ENCODE measurements around the gene CXCR1.
"Not testable (repeated sequence)": the region's sequence is repeated elsewhere in the genome, so short reads cannot be mapped to it uniquely, and the experiment has no call there.

The CXCR1 gene

DNA sequence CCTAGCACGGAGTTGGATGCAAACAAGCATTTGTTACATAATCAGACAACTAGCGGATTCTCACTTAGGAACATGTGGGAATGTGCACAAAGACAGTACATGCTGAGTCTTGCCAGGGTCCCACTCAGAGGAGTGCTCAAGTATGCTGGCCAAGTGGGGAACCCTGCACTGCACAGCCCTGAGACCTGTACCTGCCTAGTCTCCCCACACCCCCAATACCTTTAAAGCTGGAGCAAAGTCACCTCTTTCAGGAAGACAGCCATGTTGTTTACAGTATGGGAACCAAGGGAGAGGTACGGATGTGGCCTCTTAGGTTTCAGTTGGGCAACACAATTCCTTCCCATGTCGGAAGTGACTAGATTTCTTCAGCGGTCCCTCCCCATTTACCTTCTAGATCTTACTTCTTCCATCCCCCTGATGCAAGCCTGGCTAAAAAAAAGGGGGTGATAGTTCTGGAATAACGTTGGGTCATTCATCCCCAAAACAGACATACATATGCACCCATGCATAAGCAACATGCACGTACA is 10.7 kb downstream of the CXCR1 start:
- no peak for DNase-seq

DNA sequence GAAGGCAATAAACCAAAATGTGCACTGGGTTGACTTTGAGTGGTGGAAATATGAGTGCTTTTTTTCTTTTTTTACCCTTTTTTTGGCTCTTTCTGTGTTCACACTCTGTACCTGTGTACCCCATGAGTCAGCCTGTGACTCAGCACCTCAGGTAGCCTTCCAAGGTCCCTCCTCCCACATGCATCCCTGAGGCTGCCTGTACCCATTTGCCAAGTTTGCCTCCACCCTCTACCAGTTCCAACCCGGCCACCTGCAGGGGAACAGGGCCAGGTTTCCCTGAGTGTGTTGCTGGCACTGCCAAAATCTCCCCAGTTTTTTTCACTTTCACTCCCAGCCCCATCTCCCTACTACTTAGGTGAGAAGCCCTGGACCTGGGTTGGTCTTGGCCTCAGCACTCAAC is 14.0 kb downstream of the CXCR1 start:
- DNase-seq: no peak

DNA sequence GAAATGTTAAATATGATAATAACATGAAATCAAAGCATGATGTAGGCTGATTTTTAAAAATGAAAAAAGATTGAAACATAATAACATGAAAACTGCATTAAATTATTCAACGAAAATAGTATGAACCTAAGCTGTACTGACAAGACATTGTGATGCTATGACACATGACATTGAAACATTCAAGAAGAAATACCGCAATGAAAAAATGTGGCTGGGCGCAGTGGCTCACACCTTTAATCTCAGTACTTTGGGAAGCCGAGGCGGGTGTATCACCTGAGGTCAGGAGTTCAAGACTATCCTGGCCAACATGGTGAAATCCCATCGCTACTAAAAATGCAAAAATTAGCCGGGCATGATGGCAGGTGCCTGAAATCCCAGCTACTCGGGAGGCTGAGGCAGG is 14.6 kb downstream of the CXCR1 start:
- no peak for DNase-seq

DNA sequence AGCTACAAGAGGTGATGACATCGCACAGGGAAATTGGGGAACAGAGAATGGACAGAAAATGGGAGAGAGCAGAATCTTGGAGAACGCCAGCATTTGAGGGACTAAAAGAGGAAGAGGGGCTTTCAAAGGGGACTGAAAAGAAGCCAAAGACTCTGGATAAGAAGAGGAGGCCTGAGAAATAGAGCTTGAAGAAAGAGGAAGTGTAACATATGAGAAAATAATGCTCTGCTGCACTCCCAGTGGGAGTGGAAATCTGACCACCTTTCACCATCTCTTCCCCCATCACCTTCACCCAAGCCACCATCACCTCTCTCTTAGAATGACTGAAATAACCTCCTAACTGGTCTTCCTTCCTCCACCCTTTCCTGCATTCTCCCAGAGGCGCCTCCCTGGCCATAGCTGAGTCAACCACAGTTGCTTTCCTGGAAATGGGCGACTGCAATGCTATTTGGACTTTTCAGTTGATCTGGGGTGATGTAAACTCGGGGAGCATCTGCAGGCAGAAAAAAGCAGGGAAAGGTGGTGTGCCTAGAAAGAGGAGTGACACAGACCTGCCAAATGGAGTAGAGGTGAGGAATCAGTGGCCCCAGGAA is 16.8 kb downstream of the CXCR1 start:
- no peak for DNase-seq

DNA sequence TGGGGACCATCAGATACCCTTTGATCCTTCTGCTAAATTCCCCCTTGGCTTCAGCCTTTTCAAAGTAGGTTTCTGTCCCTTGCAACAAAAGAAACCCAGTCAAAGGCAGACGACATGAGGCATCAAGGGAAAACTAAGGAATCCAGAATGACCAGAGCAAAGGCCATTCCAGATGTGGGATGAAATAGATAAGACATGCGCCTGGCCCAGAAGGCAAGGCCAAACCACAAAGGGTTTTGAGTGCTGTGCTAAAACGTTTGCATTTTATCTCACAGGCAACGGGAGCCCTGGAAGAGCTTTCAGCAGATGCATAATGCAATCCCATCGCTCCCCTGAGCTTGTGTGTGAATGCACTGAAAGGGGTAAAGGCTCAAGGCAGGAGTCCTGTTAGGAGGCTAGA is 17.7 kb downstream of the CXCR1 start:
- no peak for DNase-seq

DNA sequence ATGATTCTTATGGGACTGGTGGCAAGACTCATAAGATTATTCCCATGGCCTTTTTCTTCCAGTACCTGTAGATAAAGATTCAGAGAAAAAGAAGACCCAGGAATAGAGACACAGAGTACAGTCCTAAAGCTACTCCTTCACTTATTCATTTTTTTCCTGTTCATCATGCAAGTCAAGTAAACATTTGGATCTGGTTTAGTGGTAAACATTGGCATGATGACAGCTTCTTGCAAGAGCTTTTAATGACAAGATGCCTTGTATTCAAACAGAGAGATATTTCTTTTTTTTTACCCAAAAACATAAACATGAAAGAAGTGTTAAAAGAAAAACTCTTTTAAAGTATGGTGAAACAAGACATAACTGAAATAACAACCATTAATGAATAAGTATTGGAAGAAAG is 20.7 kb downstream of the CXCR1 start:
- no peak for DNase-seq

DNA sequence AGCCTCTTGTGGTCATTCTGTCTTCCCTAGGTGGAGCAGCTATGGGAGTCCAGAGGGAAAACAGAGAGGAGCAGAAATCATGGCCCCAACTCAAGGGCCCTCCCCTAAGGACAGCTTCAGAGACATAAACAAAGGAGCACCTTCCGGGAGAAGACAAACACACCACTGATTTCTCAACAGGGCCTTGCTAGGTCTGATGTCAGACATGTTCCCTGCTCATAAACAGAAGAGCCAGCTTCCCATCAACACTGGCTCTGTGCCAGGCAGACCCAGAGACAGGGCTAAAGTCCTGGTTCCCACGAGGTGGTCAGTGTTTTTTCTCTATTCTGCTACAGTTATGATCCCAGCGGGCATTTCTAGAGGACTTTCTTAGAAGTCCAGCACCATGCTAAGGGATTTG is 21.6 kb downstream of the CXCR1 start:
- DNase-seq: no peak

DNA sequence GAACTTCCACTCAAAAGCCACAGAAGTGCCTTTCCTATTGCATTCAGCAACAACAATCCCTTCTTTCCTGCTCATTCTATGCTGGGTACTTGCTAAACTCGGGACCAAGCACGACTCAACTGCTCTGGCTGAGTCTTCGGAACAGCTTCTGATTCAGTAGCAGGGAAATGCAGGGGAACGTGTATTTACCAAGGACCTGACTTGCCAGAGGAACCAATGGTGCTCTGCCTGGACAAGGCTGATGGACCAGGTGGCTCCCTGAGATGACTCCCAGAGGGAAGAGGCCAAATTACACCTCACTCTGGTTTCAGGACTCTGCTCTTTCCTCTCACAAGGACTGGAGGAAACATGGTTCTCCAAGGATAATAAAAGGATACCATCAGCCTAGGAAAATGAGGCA is 28.7 kb downstream of the CXCR1 start:
- DNase-seq: no peak

DNA sequence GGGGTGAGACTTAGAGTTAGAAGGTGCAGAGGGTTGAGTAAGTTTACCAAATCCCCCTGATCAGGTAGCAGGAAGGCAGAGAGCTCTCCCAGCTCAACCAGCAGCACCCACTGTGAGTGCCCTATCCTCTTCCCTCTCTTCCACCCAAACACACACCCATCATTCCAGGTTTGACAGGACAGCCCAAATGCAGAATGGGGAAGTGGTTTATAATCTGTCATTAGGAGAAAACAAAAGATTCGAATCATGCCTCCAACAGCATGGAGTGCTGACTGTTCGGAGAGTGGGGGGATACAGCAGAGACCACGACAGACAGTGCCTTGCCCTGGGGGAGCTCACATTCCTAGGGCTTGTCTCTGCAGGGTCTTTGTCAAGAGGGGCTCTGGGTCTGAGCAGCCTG is 29.2 kb downstream of the CXCR1 start:
- no peak for DNase-seq

DNA sequence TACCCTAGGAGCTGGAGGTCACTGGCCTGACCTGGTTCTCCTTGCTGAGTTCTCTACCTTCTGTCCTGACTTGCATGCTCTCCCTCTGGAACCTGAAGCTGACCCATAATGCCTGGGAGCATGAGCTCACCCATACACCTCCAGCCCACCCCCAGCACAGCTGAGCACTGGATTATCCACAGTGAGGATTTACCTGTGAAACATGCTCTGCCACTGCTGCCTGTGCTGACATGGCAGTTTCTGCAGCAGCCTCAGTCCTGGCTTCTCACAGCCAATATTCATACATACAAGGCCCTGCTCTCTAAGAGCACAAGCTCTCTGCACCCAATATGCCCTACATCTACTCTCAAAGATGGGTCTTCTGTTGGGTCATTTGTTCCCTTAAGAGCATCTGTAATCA is 35.9 kb downstream of the CXCR1 start:
- no peak for DNase-seq

DNA sequence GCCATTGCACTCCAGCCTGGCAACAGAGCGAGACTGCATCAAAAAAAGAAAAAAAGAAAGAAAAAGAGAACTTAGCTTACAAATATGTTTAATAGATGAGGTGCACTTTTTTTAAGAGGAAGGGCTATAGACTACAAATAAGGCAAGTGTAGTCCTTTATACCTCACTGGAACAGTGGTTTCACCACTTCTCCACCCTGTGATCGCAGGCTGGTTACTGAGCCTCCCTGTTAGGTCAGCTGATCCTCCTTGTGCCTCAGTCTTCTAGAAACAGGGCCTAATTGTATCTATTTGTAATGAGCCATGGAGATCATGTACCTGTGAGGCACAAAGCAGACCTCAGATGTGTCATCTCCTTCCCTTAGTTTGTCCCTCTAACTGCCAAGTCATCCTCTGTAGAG is 36.4 kb downstream of the CXCR1 start:
- no peak for DNase-seq

DNA sequence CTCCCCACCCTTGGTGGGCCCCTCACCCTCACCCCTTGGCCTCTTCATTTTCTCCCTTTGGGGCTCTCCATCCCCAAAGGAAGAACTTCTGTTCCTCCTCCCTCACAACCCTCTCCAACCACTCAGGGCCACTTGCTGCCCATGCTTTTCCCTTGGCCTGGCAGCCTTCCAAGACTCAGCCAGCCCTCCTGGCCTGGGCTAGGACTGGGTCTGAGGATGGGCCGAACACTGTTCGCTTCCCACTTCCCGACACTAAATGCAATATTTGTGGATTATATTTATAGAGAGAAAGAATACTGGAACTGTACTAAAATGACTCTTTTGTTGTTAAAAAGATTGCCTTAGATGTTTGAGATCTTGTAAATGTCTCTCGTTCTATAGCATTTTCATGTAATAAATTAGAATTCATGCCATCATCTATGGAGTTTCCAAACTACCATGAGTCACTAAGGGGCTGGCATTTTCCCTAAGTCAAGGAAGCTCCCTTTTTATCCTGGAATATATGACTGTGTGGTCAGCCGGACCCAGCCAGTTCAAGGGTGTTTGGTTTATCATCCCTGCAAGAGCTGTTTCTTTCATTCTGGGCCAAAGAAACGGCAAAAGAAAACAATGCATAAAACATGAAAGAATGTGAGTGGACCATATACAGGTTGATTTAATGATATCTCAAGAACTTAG is 37.2 kb downstream of the CXCR1 start:
- DNase-seq: no peak

DNA sequence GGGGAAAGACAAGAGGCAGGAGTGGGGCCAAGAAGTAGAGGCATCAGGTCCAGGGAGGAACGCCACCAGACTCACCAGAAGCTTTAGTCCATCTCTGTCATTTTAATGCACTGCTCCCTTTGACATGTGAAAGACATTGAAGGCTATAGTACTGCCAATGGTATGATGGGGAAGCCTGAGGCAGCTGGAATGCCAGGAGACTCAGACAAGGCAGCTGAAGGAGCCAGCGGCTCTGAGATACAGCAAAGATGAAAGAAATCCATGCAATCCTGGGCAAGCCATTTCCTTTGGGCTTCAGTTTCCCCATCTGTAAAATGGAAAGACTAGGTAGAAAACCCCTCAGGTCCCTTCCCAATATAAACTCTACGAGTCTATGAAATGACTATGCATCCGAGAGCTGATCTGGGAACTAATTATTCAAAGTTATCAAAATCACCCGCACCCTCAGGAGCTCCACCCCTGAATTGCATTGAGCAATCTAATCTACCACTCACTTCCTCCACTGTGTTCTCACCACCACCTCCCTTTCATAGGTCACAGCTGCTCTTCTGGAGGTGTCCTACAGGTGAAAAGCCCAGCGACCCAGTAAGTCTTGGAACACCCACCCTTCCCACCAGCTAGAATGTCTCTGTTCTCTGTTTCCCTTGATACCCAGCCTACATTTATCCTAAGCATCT is 37.8 kb downstream of the CXCR1 start:
- no peak for DNase-seq

DNA sequence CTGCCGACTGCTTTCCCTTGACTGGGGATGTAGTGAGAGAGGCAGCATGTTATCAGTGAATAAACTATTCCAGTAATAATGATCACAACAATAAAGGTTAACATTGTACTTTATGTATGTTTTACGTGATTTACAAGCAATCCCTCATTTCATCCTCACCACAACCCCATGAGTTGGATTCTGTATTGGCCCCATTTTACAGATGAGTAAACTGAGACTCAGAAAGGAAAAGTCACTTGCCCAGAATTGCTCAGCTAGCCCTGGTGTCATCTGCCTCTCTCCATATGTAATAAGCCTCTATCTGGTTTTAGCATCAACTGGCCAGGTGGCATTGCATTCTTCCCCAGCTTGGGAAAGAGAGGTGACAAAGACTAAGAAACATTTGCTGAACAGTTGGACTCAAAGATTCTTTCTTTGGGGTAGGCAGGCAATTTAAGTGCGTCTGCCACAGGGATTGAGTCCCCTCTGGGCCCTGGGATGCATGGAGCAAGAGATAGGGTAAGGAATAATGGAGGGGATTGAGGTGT is 38.8 kb downstream of the CXCR1 start:
- no peak for DNase-seq

DNA sequence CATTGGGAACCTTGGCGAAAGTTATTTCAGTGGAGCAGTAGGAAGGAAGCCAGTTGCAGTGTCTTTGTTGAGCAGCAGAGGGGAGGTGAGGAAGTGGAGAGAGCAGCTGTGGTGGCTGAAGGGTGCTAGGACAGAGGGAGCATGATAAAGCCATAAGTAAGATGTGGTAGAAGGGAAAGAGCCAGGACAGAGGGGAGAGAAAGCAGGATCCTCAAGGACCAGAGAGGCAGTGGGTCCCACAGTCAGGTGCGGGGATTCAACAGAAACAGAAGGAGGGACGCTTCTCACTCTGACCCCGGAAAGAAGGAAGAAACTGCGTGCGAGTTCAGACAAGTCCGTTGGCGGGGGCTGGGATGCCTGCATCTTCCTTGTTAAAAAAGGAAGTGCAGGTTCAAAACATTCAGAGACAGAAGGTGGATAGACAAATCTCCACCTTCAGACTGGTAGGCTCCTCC is 41.1 kb downstream of the CXCR1 start, which contains the start of gene CXCR2:
Gene CXCR2 (plus strand): TSS at position 403 of the 455 bp plus-strand sequence. CDS start 8,774 bp downstream, outside the sequence.
- DNase-seq: no peak

DNA sequence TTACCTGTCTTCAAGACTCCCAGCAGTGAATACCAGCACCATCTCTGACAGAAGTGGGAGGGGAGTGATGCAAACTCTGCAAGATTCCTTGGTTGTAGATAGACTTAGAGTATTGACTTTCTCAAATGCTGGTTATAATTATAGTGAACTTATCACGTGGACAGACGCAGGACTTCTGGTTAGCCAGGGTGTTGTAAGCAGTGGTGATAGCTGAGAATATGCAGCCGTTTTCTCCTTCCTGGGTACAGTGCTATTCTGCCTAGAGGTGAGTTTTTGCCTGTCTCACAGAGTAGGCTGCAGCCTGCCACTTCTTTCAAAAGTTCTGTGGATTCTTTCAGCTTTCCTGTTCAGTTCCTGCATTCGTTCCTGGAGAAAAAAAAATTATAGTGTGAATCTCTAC is 41.7 kb downstream of the CXCR1 start:
- DNase-seq: no peak

DNA sequence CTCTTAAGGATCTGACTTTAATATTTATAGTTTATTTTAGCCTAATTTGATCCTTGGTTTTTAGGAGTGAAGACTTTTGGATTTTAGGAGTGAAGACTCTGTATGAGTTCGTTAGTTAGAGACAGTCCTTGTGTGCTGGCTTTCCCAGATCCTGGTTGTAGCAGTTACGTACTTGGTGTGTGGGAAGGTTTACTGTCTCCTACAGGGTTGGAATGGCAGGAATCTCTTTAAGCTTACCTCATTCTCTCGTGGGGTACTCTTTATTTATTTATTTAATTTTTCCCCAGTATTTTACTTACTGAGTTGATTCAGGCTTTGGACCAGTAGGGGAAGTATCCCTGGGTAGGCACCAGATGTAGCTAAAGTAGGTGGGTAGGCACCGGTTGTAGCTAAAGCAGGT is 42.8 kb downstream of the CXCR1 start:
- DNase-seq: no peak

DNA sequence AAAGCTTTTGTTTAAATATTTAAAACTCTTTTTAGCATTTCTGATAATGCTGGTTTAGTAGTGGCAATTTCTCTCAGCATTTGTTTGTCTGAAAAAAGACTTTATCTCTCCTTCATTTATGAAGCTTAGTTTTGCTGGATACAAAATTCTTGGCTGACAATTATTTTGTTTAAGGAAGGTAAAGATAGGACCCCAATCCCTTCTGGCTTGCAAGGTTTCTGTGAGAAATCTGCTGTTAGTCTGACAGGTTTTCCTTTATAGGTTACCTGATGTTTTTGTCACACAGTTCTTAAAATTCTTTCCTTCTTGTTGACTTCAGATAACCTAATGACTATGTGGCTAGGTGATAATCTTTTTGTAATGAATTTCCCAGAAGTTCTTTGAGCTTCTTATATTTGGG is 44.5 kb downstream of the CXCR1 start:
- DNase-seq: not testable (repeated sequence)

DNA sequence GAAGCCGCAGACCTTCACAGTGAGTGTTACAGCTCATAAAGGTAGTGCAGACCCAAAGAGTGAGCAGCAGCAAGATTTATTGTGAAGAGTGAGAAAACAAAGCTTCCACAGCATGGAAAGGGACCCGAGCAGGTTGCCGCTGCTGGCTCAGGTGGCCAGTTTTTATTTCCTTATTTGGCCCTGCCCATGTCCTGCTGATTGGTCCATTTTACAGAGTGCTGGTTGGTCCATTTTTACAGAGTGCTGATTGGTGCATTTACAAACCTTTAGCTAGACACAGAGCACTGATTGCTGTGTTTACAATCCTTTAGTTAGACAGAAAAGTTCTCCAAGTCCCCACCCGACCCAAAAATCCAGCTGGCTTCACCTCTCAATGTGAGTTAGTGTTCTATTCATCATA is 45.0 kb downstream of the CXCR1 start:
- DNase-seq: not testable (repeated sequence)
